ENCODE measurements around the gene NDUFB6.
A peak's percentile ranks its signal among the peaks of the same experiment; 100 is the strongest.
"Not testable (repeated sequence)": the region's sequence is repeated elsewhere in the genome, so short reads cannot be mapped to it uniquely, and the experiment has no call there.

Gene NDUFB6

GRCh38 chr9:32525709-32526030, 47.3 kb downstream of the NDUFB6 start:
- Histone ChIP-seq H3K9me3 (ENCODE audit: low read length) (no peaks in the 10 kb centered on the region), H3K4me1 (ENCODE audit: insufficient read depth, low read length) (peaks cover 22% of the 10 kb centered on the region), H2AFZ (ENCODE audit: low read depth, low read length) (peak overlapping the region; percentile 58), H3K27me3 (ENCODE audit: insufficient read depth, low read length) (no peaks in the 10 kb centered on the region), H3K36me3 (ENCODE audit: insufficient read depth, low read length) (no peaks in the 10 kb centered on the region), H3K4me3 (ENCODE audit: low read length) (peak overlapping the region; percentile 90)

GRCh38 chr9:32524892-32525708, 47.9 kb downstream of the NDUFB6 start:
- peaks cover 22% of the 10 kb centered on the region for H3K4me1 ChIP-seq (ENCODE audit: insufficient read depth, low read length)
- peak overlapping the region; percentile 58 for H2AFZ ChIP-seq (ENCODE audit: low read depth, low read length)
- H3K4me3 ChIP-seq (ENCODE audit: low read length), result peak overlapping the region; percentile 90
- no peaks in the 10 kb centered on the region for H3K9me3 ChIP-seq (ENCODE audit: low read length)
- H3K27me3 ChIP-seq (ENCODE audit: insufficient read depth, low read length), result no peaks in the 10 kb centered on the region
- H3K36me3 ChIP-seq (ENCODE audit: insufficient read depth, low read length), result no peaks in the 10 kb centered on the region

- not testable (repeated sequence) for H3K36me3 ChIP-seq (ENCODE audit: insufficient read depth, low read length); H3K4me3 ChIP-seq (ENCODE audit: low read length); H3K27me3 ChIP-seq (ENCODE audit: insufficient read depth, low read length); H3K9me3 ChIP-seq (ENCODE audit: low read length); H2AFZ ChIP-seq (ENCODE audit: low read depth, low read length)
- H3K4me1 ChIP-seq (ENCODE audit: insufficient read depth, low read length), result peaks cover 22% of the 10 kb centered on the region
Observed at GRCh38 chr9:32524558-32524891, 48.4 kb downstream of the NDUFB6 start.

GRCh38 chr9:32523910-32524309, 49.0 kb downstream of the NDUFB6 start:
- no peaks in the 10 kb centered on the region for H3K36me3 ChIP-seq (ENCODE audit: insufficient read depth, low read length)
- no peak overlapping the region for H2AFZ ChIP-seq (ENCODE audit: low read depth, low read length)
- no peaks in the 10 kb centered on the region for H3K9me3 ChIP-seq (ENCODE audit: low read length)
- peaks cover 22% of the 10 kb centered on the region for H3K4me1 ChIP-seq (ENCODE audit: insufficient read depth, low read length)
- H3K27me3 ChIP-seq (ENCODE audit: insufficient read depth, low read length), result no peaks in the 10 kb centered on the region
- H3K4me3 ChIP-seq (ENCODE audit: low read length), result no peak overlapping the region

- Histone ChIP-seq H3K36me3 (ENCODE audit: insufficient read depth, low read length) (no peaks in the 10 kb centered on the region), H2AFZ (ENCODE audit: low read depth, low read length) (no peak overlapping the region), H3K27me3 (ENCODE audit: insufficient read depth, low read length) (no peaks in the 10 kb centered on the region), H3K9me3 (ENCODE audit: low read length) (peaks cover 2% of the 10 kb centered on the region), H3K4me1 (ENCODE audit: insufficient read depth, low read length) (no peaks in the 10 kb centered on the region), H3K4me3 (ENCODE audit: low read length) (no peak overlapping the region)
Observed at GRCh38 chr9:32518276-32518675, 54.7 kb downstream of the NDUFB6 start.

- Histone ChIP-seq H3K4me3 (ENCODE audit: low read length) (no peak overlapping the region), H3K9me3 (ENCODE audit: low read length) (peaks cover 2% of the 10 kb centered on the region), H3K27me3 (ENCODE audit: insufficient read depth, low read length) (no peaks in the 10 kb centered on the region), H3K4me1 (ENCODE audit: insufficient read depth, low read length) (no peaks in the 10 kb centered on the region), H2AFZ (ENCODE audit: low read depth, low read length) (no peak overlapping the region), H3K36me3 (ENCODE audit: insufficient read depth, low read length) (no peaks in the 10 kb centered on the region)
Observed at GRCh38 chr9:32516241-32516640, 56.7 kb downstream of the NDUFB6 start.

GRCh38 chr9:32508728-32509127, 64.2 kb downstream of the NDUFB6 start:
- Histone ChIP-seq H2AFZ (ENCODE audit: low read depth, low read length) (no peak overlapping the region), H3K27me3 (ENCODE audit: insufficient read depth, low read length) (no peaks in the 10 kb centered on the region), H3K4me1 (ENCODE audit: insufficient read depth, low read length) (no peaks in the 10 kb centered on the region), H3K4me3 (ENCODE audit: low read length) (no peak overlapping the region), H3K9me3 (ENCODE audit: low read length) (no peaks in the 10 kb centered on the region), H3K36me3 (ENCODE audit: insufficient read depth, low read length) (no peaks in the 10 kb centered on the region)

- H3K4me3 ChIP-seq (ENCODE audit: low read length), result no peak overlapping the region
- no peaks in the 10 kb centered on the region for H3K9me3 ChIP-seq (ENCODE audit: low read length)
- H2AFZ ChIP-seq (ENCODE audit: low read depth, low read length), result no peak overlapping the region
- H3K4me1 ChIP-seq (ENCODE audit: insufficient read depth, low read length), result no peaks in the 10 kb centered on the region
- no peaks in the 10 kb centered on the region for H3K27me3 ChIP-seq (ENCODE audit: insufficient read depth, low read length)
- no peaks in the 10 kb centered on the region for H3K36me3 ChIP-seq (ENCODE audit: insufficient read depth, low read length)
Observed at GRCh38 chr9:32503008-32503407, 70.0 kb downstream of the NDUFB6 start.

All from neuron (in vitro differentiated cells).